Dermis blood vessel endothelial cell (primary cell): Measurements from ENCODE around the gene KLHL29. TPM values are rescaled to one million over a fixed set of nuclear protein-coding genes. Genes with fewer than 3 reads are reported as not detected.

Experiments used
- DNase-seq: peaks from one replicate; pipeline ENCODE4 v3.0.0; 2010
- total RNA-seq: library from RNA; depleted of rRNA; stranded (reverse); fragments of >200 nt; gene quantifications from 2 replicates; pipeline ENCODE4 v1.2.3, GENCODE V29; 2014

Gene KLHL29
- total RNA-seq, 1 donor from 2014 or later: 3.7 TPM

GRCh38 chr2:23688486-23689130, 303.6 kb downstream of the KLHL29 start:
- no peak for DNase-seq

- no peak for DNase-seq
Observed at GRCh38 chr2:23689131-23689700, 304.2 kb downstream of the KLHL29 start.

- DNase-seq: no peak
Observed at GRCh38 chr2:23689891-23690290, 304.9 kb downstream of the KLHL29 start.

- DNase-seq: no peak
Observed at GRCh38 chr2:23690421-23691105, 305.6 kb downstream of the KLHL29 start.

GRCh38 chr2:23691106-23691470, 306.1 kb downstream of the KLHL29 start:
- no peak for DNase-seq

- no peak for DNase-seq
Observed at GRCh38 chr2:23691565-23691964, 306.6 kb downstream of the KLHL29 start.

GRCh38 chr2:23692263-23692662, 307.3 kb downstream of the KLHL29 start:
- no peak for DNase-seq

GRCh38 chr2:23692851-23693605, 308.0 kb downstream of the KLHL29 start:
- DNase-seq: no peak

- DNase-seq: no peak
Observed at GRCh38 chr2:23693606-23693951, 308.6 kb downstream of the KLHL29 start.

GRCh38 chr2:23694058-23695045, 309.4 kb downstream of the KLHL29 start:
- no peak for DNase-seq

GRCh38 chr2:23695214-23695889, 310.4 kb downstream of the KLHL29 start:
- no peak for DNase-seq

- DNase-seq: no peak
Observed at GRCh38 chr2:23695890-23696751, 311.1 kb downstream of the KLHL29 start.

- DNase-seq: no peak
Observed at GRCh38 chr2:23696752-23697045, 311.7 kb downstream of the KLHL29 start.

GRCh38 chr2:23697256-23698075, 312.5 kb downstream of the KLHL29 start:
- DNase-seq: no peak

- DNase-seq: no peak
Observed at GRCh38 chr2:23698116-23698693, 313.2 kb downstream of the KLHL29 start.

GRCh38 chr2:23698721-23699579, 314.0 kb downstream of the KLHL29 start:
- DNase-seq: peak; percentile 77

- DNase-seq: no peak
Observed at GRCh38 chr2:23699580-23699925, 314.6 kb downstream of the KLHL29 start.

- DNase-seq: no peak
Observed at GRCh38 chr2:23700627-23701026, 315.6 kb downstream of the KLHL29 start.
